ENCODE data around the gene RAB30. TPM values are rescaled to one million over a fixed set of nuclear protein-coding genes. Genes with fewer than 3 reads are reported as not detected.

RAB30 gene
- total and polyA plus RNA-seq, 2 donors from 2014 or later, result 3.1 to 15.2 TPM

DNA sequence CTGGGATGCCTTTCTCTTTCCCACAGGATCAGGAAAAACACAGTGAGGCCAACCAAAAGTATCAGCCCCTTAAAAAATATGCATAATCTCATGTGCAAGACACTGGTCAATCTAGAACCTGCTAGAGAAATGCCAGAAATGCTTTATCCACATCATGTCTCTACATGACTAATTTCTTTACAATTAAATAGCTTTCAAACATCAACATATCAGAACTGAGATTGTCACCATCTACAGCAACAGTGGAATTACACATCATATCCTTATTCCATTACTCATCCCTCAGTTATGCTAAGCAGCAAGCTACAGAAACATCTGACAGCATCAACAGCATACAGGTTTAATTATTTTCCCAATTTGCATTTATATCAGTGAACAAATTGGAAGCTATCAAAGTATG lies 91.4 kb downstream of the RAB30 start:
- H3K27me3 ChIP-seq (ENCODE audit: control insufficient read depth, insufficient read depth, low read length), result no peaks in the 10 kb centered on the region
- no peak overlapping the region for H3K9ac ChIP-seq (ENCODE audit: low read length in 3 of 3)
- no peak overlapping the region for H3K4me3 ChIP-seq (ENCODE audit: low read length in 3 of 3)
- intact Hi-C loops (cut with DNase I), result no loop called here
- no peaks in the 10 kb centered on the region for H3K4me1 ChIP-seq (ENCODE audit: control insufficient read depth in 2 of 3, insufficient read depth in 2 of 3, low read depth in 1 of 3, low read length in 3 of 3)
- DNase-seq (no peak), FAIRE-seq (no peak)
- H3K36me3 ChIP-seq (ENCODE audit: control insufficient read depth in 2 of 3, insufficient read depth in 3 of 3, low read length in 3 of 3), result peaks cover 0 to 2% (median 0%) of the 10 kb centered on the region in 3 donors
- no peak overlapping the region for H3K27ac ChIP-seq (ENCODE audit: low read depth in 2 of 2, low read length in 2 of 2)
- TF ChIP-seq, protein P1, sequence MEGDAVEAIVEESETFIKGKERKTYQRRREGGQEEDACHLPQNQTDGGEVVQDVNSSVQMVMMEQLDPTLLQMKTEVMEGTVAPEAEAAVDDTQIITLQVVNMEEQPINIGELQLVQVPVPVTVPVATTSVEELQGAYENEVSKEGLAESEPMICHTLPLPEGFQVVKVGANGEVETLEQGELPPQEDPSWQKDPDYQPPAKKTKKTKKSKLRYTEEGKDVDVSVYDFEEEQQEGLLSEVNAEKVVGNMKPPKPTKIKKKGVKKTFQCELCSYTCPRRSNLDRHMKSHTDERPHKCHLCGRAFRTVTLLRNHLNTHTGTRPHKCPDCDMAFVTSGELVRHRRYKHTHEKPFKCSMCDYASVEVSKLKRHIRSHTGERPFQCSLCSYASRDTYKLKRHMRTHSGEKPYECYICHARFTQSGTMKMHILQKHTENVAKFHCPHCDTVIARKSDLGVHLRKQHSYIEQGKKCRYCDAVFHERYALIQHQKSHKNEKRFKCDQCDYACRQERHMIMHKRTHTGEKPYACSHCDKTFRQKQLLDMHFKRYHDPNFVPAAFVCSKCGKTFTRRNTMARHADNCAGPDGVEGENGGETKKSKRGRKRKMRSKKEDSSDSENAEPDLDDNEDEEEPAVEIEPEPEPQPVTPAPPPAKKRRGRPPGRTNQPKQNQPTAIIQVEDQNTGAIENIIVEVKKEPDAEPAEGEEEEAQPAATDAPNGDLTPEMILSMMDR (IDR thresholded peaks at IDR 0.05; ENCODE audit: borderline replicate concordance, extremely low read depth, insufficient read depth), result no peak
- no peaks in the 10 kb centered on the region for H3K9me3 ChIP-seq (ENCODE audit: control insufficient read depth in 2 of 3, insufficient read depth in 1 of 3, low read length in 3 of 3)

DNA sequence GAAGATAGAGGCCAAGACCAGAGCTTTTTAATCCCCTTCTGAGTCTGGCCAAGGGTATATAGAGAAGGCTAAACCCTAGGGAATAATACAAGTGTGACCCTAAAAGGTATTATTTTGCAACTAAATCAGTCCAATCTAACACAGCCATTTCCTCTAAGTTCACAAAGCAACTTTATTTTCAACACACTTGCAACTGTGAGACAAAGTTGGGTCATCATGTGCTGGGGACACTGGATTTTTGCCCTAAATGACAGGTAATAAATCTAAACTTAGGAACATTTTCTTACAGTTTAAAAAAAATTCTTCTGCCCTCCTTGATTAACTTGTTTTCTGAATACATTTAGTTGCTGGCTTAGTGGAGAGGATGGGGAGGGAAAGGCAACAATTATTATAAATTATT lies 91.9 kb downstream of the RAB30 start:
- FAIRE-seq (no peak), DNase-seq (no peak)
- H3K4me3 ChIP-seq (ENCODE audit: low read length in 3 of 3), result no peak overlapping the region
- no peak overlapping the region for H3K27ac ChIP-seq (ENCODE audit: low read depth in 2 of 2, low read length in 2 of 2)
- no peaks in the 10 kb centered on the region for H3K4me1 ChIP-seq (ENCODE audit: control insufficient read depth in 2 of 3, insufficient read depth in 2 of 3, low read depth in 1 of 3, low read length in 3 of 3)
- no peaks in the 10 kb centered on the region for H3K9me3 ChIP-seq (ENCODE audit: control insufficient read depth in 2 of 3, insufficient read depth in 1 of 3, low read length in 3 of 3)
- peaks cover 0 to 2% (median 0%) of the 10 kb centered on the region in 3 donors for H3K36me3 ChIP-seq (ENCODE audit: control insufficient read depth in 2 of 3, insufficient read depth in 3 of 3, low read length in 3 of 3)
- H3K9ac ChIP-seq (ENCODE audit: low read length in 3 of 3), result no peak overlapping the region
- H3K27me3 ChIP-seq (ENCODE audit: control insufficient read depth, insufficient read depth, low read length), result no peaks in the 10 kb centered on the region
- TF ChIP-seq, protein P1 (IDR thresholded peaks at IDR 0.05; ENCODE audit: borderline replicate concordance, extremely low read depth, insufficient read depth), result no peak
- intact Hi-C loops (cut with DNase I), result no loop called here

DNA sequence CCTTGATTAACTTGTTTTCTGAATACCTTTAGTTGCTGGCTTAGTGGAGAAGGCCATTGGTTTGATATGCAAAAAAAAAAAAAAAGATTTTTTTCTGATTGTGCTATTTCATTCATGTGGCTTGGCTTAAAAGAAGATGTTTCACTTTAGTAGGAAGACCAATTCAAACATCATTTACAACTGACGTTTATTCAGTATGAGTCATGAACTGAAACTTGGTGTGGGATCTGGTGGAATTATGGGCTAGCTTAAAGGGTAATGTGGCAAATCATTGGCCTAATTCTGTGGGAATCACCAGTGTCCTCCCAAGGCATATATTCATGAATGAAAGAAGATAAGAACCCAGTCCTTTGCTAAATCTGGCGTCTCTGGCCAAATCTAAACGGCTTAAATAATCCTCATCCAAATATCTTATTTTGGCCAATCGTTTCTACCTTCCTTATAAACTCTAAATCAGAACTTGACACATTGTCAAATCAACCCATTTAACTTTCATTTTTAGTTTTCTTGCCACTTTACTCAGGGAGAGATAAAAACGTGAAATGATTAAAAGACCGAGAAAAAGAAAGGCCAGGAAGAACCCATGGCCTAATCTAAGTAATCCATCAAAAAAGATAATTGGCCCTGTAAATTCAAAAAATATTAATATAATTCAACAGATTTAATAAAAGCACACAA lies 93.1 kb downstream of the RAB30 start:
- H3K9me3 ChIP-seq (ENCODE audit: control insufficient read depth in 2 of 3, insufficient read depth in 1 of 3, low read length in 3 of 3), result no peaks in the 10 kb centered on the region
- DNase-seq (no peak), FAIRE-seq (no peak)
- no peaks in the 10 kb centered on the region for H3K27me3 ChIP-seq (ENCODE audit: control insufficient read depth, insufficient read depth, low read length)
- no peak overlapping the region for H3K27ac ChIP-seq (ENCODE audit: low read depth in 2 of 2, low read length in 2 of 2)
- TF ChIP-seq, protein P1 (IDR thresholded peaks at IDR 0.05; ENCODE audit: borderline replicate concordance, extremely low read depth, insufficient read depth), result no peak
- no peak overlapping the region for H3K9ac ChIP-seq (ENCODE audit: low read length in 3 of 3)
- H3K4me1 ChIP-seq (ENCODE audit: control insufficient read depth in 2 of 3, insufficient read depth in 2 of 3, low read depth in 1 of 3, low read length in 3 of 3), result no peaks in the 10 kb centered on the region
- intact Hi-C loops (cut with DNase I), result no loop called here
- no peak overlapping the region for H3K4me3 ChIP-seq (ENCODE audit: low read length in 3 of 3)
- no peaks in the 10 kb centered on the region for H3K36me3 ChIP-seq (ENCODE audit: control insufficient read depth in 2 of 3, insufficient read depth in 3 of 3, low read length in 3 of 3)

DNA sequence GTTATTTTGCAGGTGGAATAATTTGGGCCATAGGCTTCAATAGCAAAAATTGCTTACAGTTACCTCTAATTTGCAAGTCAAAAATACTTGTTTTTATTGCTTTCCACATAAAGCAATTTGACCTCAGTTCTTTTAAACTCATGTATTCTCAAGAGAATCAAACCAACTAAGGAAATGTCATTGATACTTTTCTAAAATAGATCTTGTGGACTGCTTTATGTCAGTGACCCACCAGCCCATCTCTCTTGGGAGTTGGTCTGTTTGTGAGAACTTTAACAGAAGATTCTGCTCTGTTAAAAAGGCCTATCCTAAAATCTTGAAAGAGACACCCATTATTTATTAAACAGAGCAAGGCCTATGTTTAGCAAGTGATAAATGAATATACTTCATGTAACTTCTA lies 94.9 kb downstream of the RAB30 start:
- no peaks in the 10 kb centered on the region for H3K9me3 ChIP-seq (ENCODE audit: control insufficient read depth in 2 of 3, insufficient read depth in 1 of 3, low read length in 3 of 3)
- no peak overlapping the region for H3K27ac ChIP-seq (ENCODE audit: low read depth in 2 of 2, low read length in 2 of 2)
- intact Hi-C loops (cut with DNase I), result no loop called here
- DNase-seq (no peak), FAIRE-seq (no peak)
- H3K4me1 ChIP-seq (ENCODE audit: control insufficient read depth in 2 of 3, insufficient read depth in 2 of 3, low read depth in 1 of 3, low read length in 3 of 3), result no peaks in the 10 kb centered on the region
- TF ChIP-seq, protein P1 (IDR thresholded peaks at IDR 0.05; ENCODE audit: borderline replicate concordance, extremely low read depth, insufficient read depth), result no peak
- H3K9ac ChIP-seq (ENCODE audit: low read length in 3 of 3), result no peak overlapping the region
- H3K36me3 ChIP-seq (ENCODE audit: control insufficient read depth in 2 of 3, insufficient read depth in 3 of 3, low read length in 3 of 3), result no peaks in the 10 kb centered on the region
- no peak overlapping the region for H3K4me3 ChIP-seq (ENCODE audit: low read length in 3 of 3)
- no peaks in the 10 kb centered on the region for H3K27me3 ChIP-seq (ENCODE audit: control insufficient read depth, insufficient read depth, low read length)

All from kidney (tissue), 14 donors.